Measurements from ENCODE around the gene SCYL2.
"Not testable (repeated sequence)": the region's sequence is repeated elsewhere in the genome, so short reads cannot be mapped to it uniquely, and the experiment has no call there.

DNA sequence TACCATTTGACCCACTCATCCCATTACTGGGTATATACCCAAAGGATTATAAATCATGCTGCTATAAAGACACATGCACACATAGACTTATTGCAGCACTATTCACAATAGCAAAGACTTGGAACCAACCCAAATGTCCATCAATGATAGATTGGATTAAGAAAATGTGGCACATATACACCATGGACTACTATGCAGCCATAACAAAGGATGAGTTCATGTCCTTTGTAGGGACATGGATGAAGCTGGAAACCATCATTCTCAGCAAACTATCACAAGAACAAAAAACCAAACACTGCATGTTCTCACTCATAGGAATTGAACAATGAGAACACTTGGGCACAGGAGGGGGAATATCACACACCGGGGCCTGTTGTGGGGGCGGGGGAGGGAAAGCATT is 75.9 kb downstream of the SCYL2 start:
- not testable (repeated sequence) for TF ChIP-seq EP300, POLR2A, POLR2AphosphoS5 (IDR thresholded peaks at IDR 0.05)
- TF ChIP-seq, protein P1, sequence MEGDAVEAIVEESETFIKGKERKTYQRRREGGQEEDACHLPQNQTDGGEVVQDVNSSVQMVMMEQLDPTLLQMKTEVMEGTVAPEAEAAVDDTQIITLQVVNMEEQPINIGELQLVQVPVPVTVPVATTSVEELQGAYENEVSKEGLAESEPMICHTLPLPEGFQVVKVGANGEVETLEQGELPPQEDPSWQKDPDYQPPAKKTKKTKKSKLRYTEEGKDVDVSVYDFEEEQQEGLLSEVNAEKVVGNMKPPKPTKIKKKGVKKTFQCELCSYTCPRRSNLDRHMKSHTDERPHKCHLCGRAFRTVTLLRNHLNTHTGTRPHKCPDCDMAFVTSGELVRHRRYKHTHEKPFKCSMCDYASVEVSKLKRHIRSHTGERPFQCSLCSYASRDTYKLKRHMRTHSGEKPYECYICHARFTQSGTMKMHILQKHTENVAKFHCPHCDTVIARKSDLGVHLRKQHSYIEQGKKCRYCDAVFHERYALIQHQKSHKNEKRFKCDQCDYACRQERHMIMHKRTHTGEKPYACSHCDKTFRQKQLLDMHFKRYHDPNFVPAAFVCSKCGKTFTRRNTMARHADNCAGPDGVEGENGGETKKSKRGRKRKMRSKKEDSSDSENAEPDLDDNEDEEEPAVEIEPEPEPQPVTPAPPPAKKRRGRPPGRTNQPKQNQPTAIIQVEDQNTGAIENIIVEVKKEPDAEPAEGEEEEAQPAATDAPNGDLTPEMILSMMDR (IDR thresholded peaks at IDR 0.05) = not testable (repeated sequence)

Data from gastroesophageal sphincter (tissue), 3 donors.